Endothelial cell of umbilical vein (primary cell): ENCODE data around the gene ALG8. TPM values are rescaled to one million over a fixed set of nuclear protein-coding genes. Genes with fewer than 3 reads are reported as not detected.

Experiments
- BruUV-seq: library from RNA; stranded (reverse); fragments of 400-500 nt; replicated peaks from 2 replicates; lab custom pipeline; 2021; lab: Mats Ljungman, UMichigan
- CTCF ChIA-PET: fragments of 300-600, 350-600 bp; sonication (Branson Sonifier 250); formaldehyde crosslinking; loops from one replicate; lab custom pipeline; 2021; ENCODE audit warnings: antibody characterized with exemption, inconsistent platforms; lab: Charles Lee
- POLR2A ChIA-PET: fragments of 300-600, 350-600 bp; sonication (Branson Sonifier 250); formaldehyde crosslinking; loops from one replicate; lab custom pipeline; 2021; ENCODE audit warnings: antibody characterized with exemption, inconsistent platforms; lab: Charles Lee
- DNase-seq: peaks from one replicate; pipeline ENCODE4 v3.0.0-alpha.2; 2011; ENCODE audit warnings: low read depth, low spot score
- FAIRE-seq: peaks from 2 replicates; lab custom pipeline; 2011; peaks lifted over from hg19 to GRCh38; lab: Jason Lieb, UNC
- H2AFZ ChIP-seq: 2 replicates; pipeline ENCODE4 v1.6.0; 2012; ENCODE audit warnings: low read depth, low read length, control low read depth, inconsistent platforms
- H3K27ac ChIP-seq: 2 replicates; pipeline ENCODE4 v1.5.1; 2011; ENCODE audit warnings: low read depth, mild to moderate bottlenecking, control low read depth, low read length, moderate library complexity; ENCODE audit not compliant: insufficient read depth
- H3K27me3 ChIP-seq, 2 experiments: 2 replicates each; pipeline versions ENCODE4 v1.6.0 to v1.6.1; 2011; ENCODE audit warnings: low read length in 2 of 2, mixed read lengths in 1 of 2; ENCODE audit not compliant: control insufficient read depth in 2 of 2, insufficient read depth in 2 of 2
- H3K36me3 ChIP-seq, 2 experiments: 2 replicates in 1 of 2; 3 replicates in 1 of 2; pipeline ENCODE4 v1.5.1; 2011; ENCODE audit warnings: low read length in 2 of 2, mild to moderate bottlenecking in 1 of 2, moderate library complexity in 1 of 2; ENCODE audit not compliant: control insufficient read depth in 2 of 2, insufficient read depth in 2 of 2; ENCODE audit errors: extremely low read depth in 1 of 2
- H3K4me1 ChIP-seq: 3 replicates; pipeline ENCODE4 v1.5.1; 2011; ENCODE audit warnings: mild to moderate bottlenecking, low read length; ENCODE audit not compliant: control insufficient read depth, insufficient read depth; ENCODE audit errors: extremely low read depth
- H3K4me2 ChIP-seq: 2 replicates; pipeline ENCODE4 v1.6.1; 2011; ENCODE audit warnings: low read length, control low read depth, mixed read lengths; ENCODE audit not compliant: insufficient read depth
- H3K4me3 ChIP-seq, 3 experiments: fragments of 200-600 bp in 1 of 3; sonication (generic), shearing (Covaris generic) in 1 of 3; replicated peaks in 1 of 3; 2 replicates each; pipeline ENCODE4 v1.5.1; 2011 to 2016; ENCODE audit warnings: control low read depth in 3 of 3, low read length in 3 of 3, mild to moderate bottlenecking in 2 of 3, inconsistent platforms in 1 of 3, low read depth in 1 of 3, moderate library complexity in 1 of 3; ENCODE audit not compliant: insufficient read depth in 1 of 3
- H3K79me2 ChIP-seq: 2 replicates; pipeline ENCODE4 v1.6.0; 2012; ENCODE audit warnings: low read length, inconsistent platforms; ENCODE audit not compliant: control insufficient read depth, insufficient read depth
- H3K9ac ChIP-seq: replicated peaks from 2 replicates; pipeline ENCODE3; 2011; ENCODE audit warnings: low read length, control low read depth; ENCODE audit not compliant: insufficient read depth; ENCODE audit errors: extremely low read depth
- H3K9me1 ChIP-seq: replicated peaks from 3 replicates; pipeline ENCODE4 v1.6.0; 2011; ENCODE audit warnings: mild to moderate bottlenecking, low read length; ENCODE audit not compliant: control insufficient read depth, insufficient read depth; ENCODE audit errors: extremely low read depth
- H3K9me3 ChIP-seq: replicated peaks from 2 replicates; pipeline ENCODE4 v1.5.1; 2012; ENCODE audit warnings: low read length, inconsistent platforms; ENCODE audit not compliant: control insufficient read depth, insufficient read depth
- H4K20me1 ChIP-seq: replicated peaks from 2 replicates; pipeline ENCODE3; 2011; ENCODE audit warnings: mild to moderate bottlenecking, low read length; ENCODE audit not compliant: control insufficient read depth, insufficient read depth; ENCODE audit errors: extremely low read depth
- JUN ChIP-seq: IDR thresholded peaks from 2 replicates; pipeline ENCODE4 v1.6.1; 2011; ENCODE audit warnings: borderline replicate concordance, low read depth; ENCODE audit not compliant: insufficient read length, insufficient read depth
- MYC ChIP-seq: IDR thresholded peaks from one replicate; pipeline ENCODE4 v1.6.1; 2011; ENCODE audit warnings: mild to moderate bottlenecking, low read depth, low read length
- POLR2A ChIP-seq: IDR thresholded peaks from 2 replicates; pipeline ENCODE4 v1.6.1; 2012; ENCODE audit warnings: low read depth, mild to moderate bottlenecking, control low read depth, low read length
- POLR2AphosphoS5 ChIP-seq: IDR thresholded peaks from 2 replicates; pipeline ENCODE4 v1.6.1; 2012; ENCODE audit warnings: low read depth, mild to moderate bottlenecking, control low read depth, low read length, moderate library complexity; ENCODE audit not compliant: insufficient read depth
- dilution Hi-C: fragments of 300-500 bp; cut with MboI; formaldehyde crosslinking; loops from one replicate; pipeline ENCODE4 v1.15.0; 2019; ENCODE audit warnings: low sequenced_read_pairs; ENCODE audit not compliant: extremely low pct_ligation_motif_present
- intact Hi-C: fragments of 100-400 bp; cut with micrococcal nuclease; formaldehyde crosslinking; loops from one replicate; pipeline ENCODE4 v1.10.0; 2022
- polyA plus RNA-seq, 4 experiments: library from polyadenylated mRNA; depleted of rRNA in 3 of 4; stranded (reverse) in 3 of 4; unstranded in 1 of 4; fragments of >200 nt; gene quantifications; 2 replicates each; pipeline versions ENCODE4 v1.2.1 to v1.2.3, GENCODE V29; 2011 to 2012; ENCODE audit warnings: missing spikeins in 1 of 4
- total RNA-seq: library from RNA; stranded (reverse); gene quantifications from 2 replicates; pipeline ENCODE4 v1.2.3, GENCODE V29; 2021
- TF ChIP-seq, protein P1 (sequence below), 2 donors: IDR thresholded peaks; 1 replicate in 1 of 2; 2 replicates in 1 of 2; pipeline ENCODE4 v1.5.1; 2011; ENCODE audit warnings: low read length in 2 of 2, mild to moderate bottlenecking in 2 of 2, moderate library complexity in 2 of 2, control low read depth in 1 of 2, inconsistent platforms in 1 of 2, low read depth in 1 of 2; ENCODE audit not compliant: insufficient read depth in 1 of 2; ENCODE audit errors: extremely low read depth in 1 of 2
- TF ChIP-seq, protein P2 (sequence below): IDR thresholded peaks from 2 replicates; pipeline ENCODE4 v1.6.1; 2011; ENCODE audit not compliant: insufficient read depth, insufficient read length

The ALG8 gene
- total and polyA plus RNA-seq, 2 donors (not counting 3 experiments of a cell fraction or from before 2014, with no cell fraction given), result 43.9 to 48.2 TPM

DNA sequence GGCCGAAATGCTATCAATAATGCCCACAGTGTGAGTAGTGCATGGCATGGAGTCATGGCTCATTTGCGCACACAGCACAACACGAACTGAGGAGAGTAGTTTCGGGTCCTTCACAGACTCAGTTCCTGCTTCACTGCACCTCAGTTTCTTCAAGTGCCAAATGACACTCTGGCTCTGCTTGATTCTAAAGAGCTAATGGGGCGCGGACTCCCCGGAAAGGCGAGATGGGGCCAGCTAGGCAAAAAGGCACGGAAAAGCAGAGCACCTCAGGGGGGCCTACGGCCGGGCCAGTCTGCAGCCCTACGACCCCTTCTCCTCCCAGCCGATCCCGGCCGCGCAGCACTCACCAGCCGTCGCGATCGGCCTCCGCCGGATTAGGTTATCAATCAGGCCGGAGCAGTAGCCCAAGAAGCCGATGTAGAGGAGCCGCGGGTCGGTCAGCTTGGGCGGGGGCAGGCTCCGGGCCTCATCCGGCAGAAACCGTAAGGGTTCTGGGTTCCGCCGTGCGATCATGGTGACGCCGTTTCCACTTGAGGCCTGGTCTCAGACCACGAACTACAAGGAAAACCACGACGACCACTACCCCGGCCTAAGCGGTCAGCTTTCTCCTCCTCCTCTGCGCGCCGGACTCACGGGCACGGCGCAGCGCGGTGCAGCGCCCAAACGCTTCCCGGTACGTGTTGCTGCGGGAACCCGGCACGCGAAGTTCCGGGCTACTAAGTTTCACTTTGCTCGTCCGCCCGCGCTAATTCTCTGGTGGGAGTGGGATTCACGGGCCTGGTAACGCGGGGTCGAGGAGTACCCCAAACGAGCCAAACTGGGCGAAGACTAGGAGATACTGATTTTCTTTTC lies 60.0 kb downstream of the ALG8 start, which contains the start of gene NDUFC2:
Gene NDUFC2, minus strand, starts transcription at position 631 of the 852 bp plus-strand sequence. Its CDS starts 118 bp downstream, at position 513.
- Histone ChIP-seq H3K9ac (peak within 1 kb of the TSS; percentile 81), H3K9me1 (no peaks in the 10 kb centered on the region), H4K20me1 (no peaks in the 10 kb centered on the region), H3K79me2 (peaks cover 50% of the 10 kb centered on the region), H3K36me3 (peaks cover 0 to 3% of the 10 kb centered on the region in 2 experiments), H2AFZ (peak within 1 kb of the TSS; percentile 96), H3K27me3 (no peaks in the 10 kb centered on the region), H3K9me3 (no peaks in the 10 kb centered on the region), H3K4me1 (peaks cover 18% of the 10 kb centered on the region), H3K4me2 (peak within 1 kb of the TSS; percentile 94), H3K27ac (peak within 1 kb of the TSS; percentile 80), H3K4me3 (peak within 1 kb of the TSS; percentile 83 to 97 (median 94))
- DNase-seq (peak; percentile 85), FAIRE-seq (peak; percentile 52)
- TF ChIP-seq, protein P1, sequence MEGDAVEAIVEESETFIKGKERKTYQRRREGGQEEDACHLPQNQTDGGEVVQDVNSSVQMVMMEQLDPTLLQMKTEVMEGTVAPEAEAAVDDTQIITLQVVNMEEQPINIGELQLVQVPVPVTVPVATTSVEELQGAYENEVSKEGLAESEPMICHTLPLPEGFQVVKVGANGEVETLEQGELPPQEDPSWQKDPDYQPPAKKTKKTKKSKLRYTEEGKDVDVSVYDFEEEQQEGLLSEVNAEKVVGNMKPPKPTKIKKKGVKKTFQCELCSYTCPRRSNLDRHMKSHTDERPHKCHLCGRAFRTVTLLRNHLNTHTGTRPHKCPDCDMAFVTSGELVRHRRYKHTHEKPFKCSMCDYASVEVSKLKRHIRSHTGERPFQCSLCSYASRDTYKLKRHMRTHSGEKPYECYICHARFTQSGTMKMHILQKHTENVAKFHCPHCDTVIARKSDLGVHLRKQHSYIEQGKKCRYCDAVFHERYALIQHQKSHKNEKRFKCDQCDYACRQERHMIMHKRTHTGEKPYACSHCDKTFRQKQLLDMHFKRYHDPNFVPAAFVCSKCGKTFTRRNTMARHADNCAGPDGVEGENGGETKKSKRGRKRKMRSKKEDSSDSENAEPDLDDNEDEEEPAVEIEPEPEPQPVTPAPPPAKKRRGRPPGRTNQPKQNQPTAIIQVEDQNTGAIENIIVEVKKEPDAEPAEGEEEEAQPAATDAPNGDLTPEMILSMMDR (IDR thresholded peaks at IDR 0.05; ENCODE audit: extremely low read depth in 1 of 2, insufficient read depth in 1 of 2, low read depth in 1 of 2, low read length in 2 of 2), result no peak
- TF ChIP-seq, protein P2, sequence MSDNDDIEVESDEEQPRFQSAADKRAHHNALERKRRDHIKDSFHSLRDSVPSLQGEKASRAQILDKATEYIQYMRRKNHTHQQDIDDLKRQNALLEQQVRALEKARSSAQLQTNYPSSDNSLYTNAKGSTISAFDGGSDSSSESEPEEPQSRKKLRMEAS, result peak; percentile 11
- TF ChIP-seq POLR2A, result peak; percentile 97
- TF ChIP-seq POLR2AphosphoS5, result peak; percentile 99
- TF ChIP-seq MYC, result peak; percentile 21
- no peak for TF ChIP-seq JUN
- intact Hi-C loops, result loop anchor here (1.0 to 5.0 kb wide), 5 partner anchors 60 to 483 kb away; partner anchors contain the start of genes ALG8, GAB2, KCTD21 and USP35
- dilution Hi-C loops, result no loop called here
- ChIA-PET POLR2A (interaction anchor here (0.6 to 1.0 kb wide), 3 partner anchors 75 to 348 kb away, joined by 3 read pairs; partner anchors contain the start of gene KCTD21), CTCF (interaction anchor here (0.7 to 3.3 kb wide), 7 partner anchors 10 to 485 kb away, joined by 3 to 12 read pairs (median 3); partner anchors contain the start of gene INTS4)
- TSS peak; percentile 76 for BruUV-seq
